GM12878 (cell line): ENCODE results near the gene KCNJ10. TPM values are rescaled to one million over a fixed set of nuclear protein-coding genes. Genes with fewer than 3 reads are reported as not detected.
A peak's percentile ranks its signal among the peaks of the same experiment; 100 is the strongest.

Experiments used
- ATAC-seq: fragments of 200-7000 bp; cut with Tn5 transposase; 3 replicates; pipeline ENCODE4 v1.9.1; 2020; ENCODE audit warnings: mild to moderate bottlenecking, moderate library complexity
- BruUV-seq: library from RNA; stranded (reverse); fragments of 400-500 nt; replicated peaks from 2 replicates; lab custom pipeline; 2021; lab: Mats Ljungman, UMichigan
- CTCF ChIA-PET: fragments of 300-600 bp; sonication (Branson Sonifier 250); formaldehyde crosslinking; extraction: SDS; loops from one replicate; lab custom pipeline; 2021; ENCODE audit warnings: inconsistent platforms; lab: Yijun Ruan, JAX
- POLR2A ChIA-PET: fragments of 350-600 bp; formaldehyde crosslinking; extraction: SDS; loops from one replicate; lab custom pipeline; 2021; ENCODE audit warnings: inconsistent platforms; lab: Charles Lee
- RAD21 ChIA-PET: fragments of 300-600 bp; sonication (Branson Sonifier 250); formaldehyde crosslinking; loops from one replicate; lab custom pipeline; 2023; ENCODE audit warnings: antibody characterized with exemption; ENCODE audit not compliant: unreplicated experiment; lab: Charles Lee
- SMC1A ChIA-PET: fragments of 300-600 bp; sonication (Branson Sonifier 250); formaldehyde crosslinking; loops from one replicate; lab custom pipeline; 2023; ENCODE audit not compliant: unreplicated experiment, uncharacterized antibody; lab: Charles Lee
- DNase-seq: peaks from one replicate; pipeline ENCODE4 v3.0.0-alpha.2; 2011; ENCODE audit warnings: low read depth, low spot score
- FAIRE-seq: peaks from 3 replicates; lab custom pipeline; 2011; peaks lifted over from hg19 to GRCh38; lab: Jason Lieb, UNC
- H2AFZ ChIP-seq: 2 replicates; pipeline ENCODE4 v1.6.0; 2011; ENCODE audit warnings: low read depth, low read length, control low read depth; ENCODE audit not compliant: control insufficient read depth
- H3K27ac ChIP-seq: 2 replicates; pipeline ENCODE4 v1.5.1; 2011; ENCODE audit warnings: control low read depth; ENCODE audit not compliant: control insufficient read depth, insufficient read depth
- H3K27me3 ChIP-seq, 2 experiments: replicated peaks in 1 of 2; 2 replicates each; pipeline versions ENCODE4 v1.6.0 to v1.6.1; 2011; ENCODE audit warnings: low read length in 1 of 2; ENCODE audit not compliant: control insufficient read depth in 2 of 2, insufficient read depth in 2 of 2
- H3K36me3 ChIP-seq, 2 experiments: 2 replicates each; pipeline ENCODE4 v1.5.1; 2011; ENCODE audit warnings: low read length in 1 of 2; ENCODE audit not compliant: control insufficient read depth in 2 of 2, insufficient read depth in 2 of 2
- H3K4me1 ChIP-seq: 2 replicates; pipeline ENCODE4 v1.6.1; 2011; ENCODE audit warnings: mild to moderate bottlenecking, low read length, moderate library complexity, mixed read lengths; ENCODE audit not compliant: control insufficient read depth, insufficient read depth
- H3K4me2 ChIP-seq: 2 replicates; pipeline ENCODE4 v1.6.0; 2011; ENCODE audit warnings: control low read depth; ENCODE audit not compliant: control insufficient read depth, insufficient read depth
- H3K4me3 ChIP-seq: fragments of 200-600 bp; sonication (generic); 2 replicates; pipeline ENCODE4 v1.5.1; 2016
- H3K79me2 ChIP-seq: 2 replicates; pipeline ENCODE4 v1.6.0; 2011; ENCODE audit warnings: low read length; ENCODE audit not compliant: control insufficient read depth, insufficient read depth
- H3K9ac ChIP-seq: 2 replicates; pipeline ENCODE4 v1.8.0; 2011; ENCODE audit warnings: low read length, control low read depth, mixed read lengths; ENCODE audit not compliant: control insufficient read depth, insufficient read depth
- H3K9me3 ChIP-seq: replicated peaks from 3 replicates; pipeline ENCODE4 v1.5.1; 2011; ENCODE audit warnings: mild to moderate bottlenecking, low read length; ENCODE audit not compliant: control insufficient read depth, insufficient read depth
- H4K20me1 ChIP-seq: 2 replicates; pipeline ENCODE4 v1.6.0; 2011; ENCODE audit not compliant: control insufficient read depth, insufficient read depth
- BCL11A ChIP-seq: IDR thresholded peaks from 2 replicates; pipeline ENCODE4 v1.6.1; 2011; ENCODE audit warnings: low read depth, low read length
- BHLHE40 ChIP-seq, 2 experiments: fragments of 450-650 bp in 1 of 2; IDR thresholded peaks; 2 replicates each; pipeline ENCODE4 v1.6.1; 2011 to 2017; ENCODE audit warnings: low read depth in 2 of 2, borderline replicate concordance in 1 of 2, improper control_type of control experiment in 1 of 2, low read length in 1 of 2, mild to moderate bottlenecking in 1 of 2
- CBFB ChIP-seq: IDR thresholded peaks from 2 replicates; pipeline ENCODE4 v1.6.1; 2016; ENCODE audit warnings: antibody characterized with exemption, low read depth
- CEBPB ChIP-seq, 2 experiments: fragments of 150-350 bp in 1 of 2; IDR thresholded peaks; 2 replicates each; pipeline ENCODE4 v1.6.1; 2012 to 2014; ENCODE audit warnings: low read depth in 2 of 2, low read length in 2 of 2, borderline replicate concordance in 1 of 2, inconsistent platforms in 1 of 2
- CHD1 ChIP-seq: IDR thresholded peaks from 2 replicates; pipeline ENCODE4 v1.6.1; 2012; ENCODE audit warnings: low read depth, low read length, improper control_type of control experiment
- CREM ChIP-seq: IDR thresholded peaks from 2 replicates; pipeline ENCODE4 v1.6.1; 2014; ENCODE audit warnings: antibody characterized with exemption, low read depth
- EP300 ChIP-seq, 2 experiments: fragments of 150-350 bp in 1 of 2; IDR thresholded peaks; 2 replicates each; pipeline ENCODE4 v1.6.1; 2011 to 2012; ENCODE audit warnings: low read depth in 2 of 2, low read length in 2 of 2, borderline replicate concordance in 1 of 2, improper control_type of control experiment in 1 of 2, inconsistent platforms in 1 of 2; ENCODE audit not compliant: control insufficient read depth in 1 of 2
- GATAD2B ChIP-seq: fragments of 450-650 bp; conservative IDR thresholded peaks from 2 replicates; pipeline ENCODE4 v1.6.1; 2017; ENCODE audit warnings: low read depth, mild to moderate bottlenecking, moderate library complexity
- HDAC2 ChIP-seq: fragments of 200-600 bp; sonication (generic); IDR thresholded peaks from 2 replicates; pipeline ENCODE4 v1.6.1; 2017
- IKZF1 ChIP-seq: fragments of 450-650 bp; conservative IDR thresholded peaks from 2 replicates; pipeline ENCODE4 v1.6.1; 2017; ENCODE audit warnings: antibody characterized with exemption, mild to moderate bottlenecking
- MYB ChIP-seq: fragments of 150-350 bp; IDR thresholded peaks from 2 replicates; pipeline ENCODE4 v1.6.1; 2014; ENCODE audit warnings: mild to moderate bottlenecking, low read depth, low read length, borderline replicate concordance
- NFXL1 ChIP-seq: fragments of 450-650 bp; IDR thresholded peaks from 2 replicates; pipeline ENCODE4 v1.6.1; 2017; ENCODE audit warnings: antibody characterized with exemption, mild to moderate bottlenecking, borderline replicate concordance
- NR2C2 ChIP-seq: IDR thresholded peaks from 2 replicates; pipeline ENCODE4 v1.6.1; 2011; ENCODE audit warnings: borderline replicate concordance, low read depth; ENCODE audit not compliant: control insufficient read depth, insufficient read length
- POLR2A ChIP-seq: IDR thresholded peaks from 2 replicates; pipeline ENCODE4 v1.6.1; 2011; ENCODE audit warnings: low read depth, mild to moderate bottlenecking, low read length
- SP1 ChIP-seq: IDR thresholded peaks from one replicate; pipeline ENCODE4 v1.6.1; 2011; ENCODE audit warnings: low read depth, low read length
- SREBF1 ChIP-seq: IDR thresholded peaks from 2 replicates; pipeline ENCODE4 v1.6.1; 2012; ENCODE audit warnings: mild to moderate bottlenecking, low read length
- SRF ChIP-seq, 2 experiments: IDR thresholded peaks; 2 replicates each; pipeline ENCODE4 v1.6.1; 2011; ENCODE audit warnings: low read depth in 2 of 2, low read length in 2 of 2, mild to moderate bottlenecking in 1 of 2, moderate library complexity in 1 of 2
- ZNF207 ChIP-seq: fragments of 450-650 bp; IDR thresholded peaks from 2 replicates; pipeline ENCODE4 v1.6.1; 2014; ENCODE audit warnings: antibody characterized with exemption, mild to moderate bottlenecking, borderline replicate concordance
- ZNF622 ChIP-seq: fragments of 450-650 bp; IDR thresholded peaks from 2 replicates; pipeline ENCODE4 v1.6.1; 2017; ENCODE audit warnings: mild to moderate bottlenecking, inconsistent platforms
- WGBS: methylation state at CpG from one replicate; pipeline ENCODE4 v1.1.6; 2016; ENCODE audit warnings: low lambda C conversion rate; ENCODE audit not compliant: insufficient replicate concordance, insufficient coverage; ENCODE audit errors: missing lambda C conversion rate; 5-methylcytosine and 5-hydroxymethylcytosine counted together
- in situ Hi-C: fragments of 300-500 bp; cut with MboI; formaldehyde crosslinking; loops from 9 replicates; pipeline ENCODE4 v1.14.3; 2018; ENCODE audit warnings: mixed read lengths
- intact Hi-C: fragments of 100-400 bp; cut with micrococcal nuclease; formaldehyde crosslinking; loops from one replicate; pipeline ENCODE4 v1.14.2; 2022; ENCODE audit not compliant: unreplicated experiment
- polyA plus RNA-seq, 11 experiments: library from polyadenylated mRNA; depleted of rRNA in 4 of 11; unstranded in 6 of 11; stranded (reverse) in 5 of 11; fragments of >200 nt; fragmentation: Nextera tagmentation in 4 of 11; fragmentation: Illumina TruSeq in 1 of 11; extraction: Ambion mirVana in 4 of 11; extraction: Trizol in 1 of 11; gene quantifications; 1 replicate in 1 of 11; 2 replicates in 10 of 11; pipeline versions ENCODE4 v1.2.1 to v1.2.3, GENCODE V29; 2011 to 2016; ENCODE audit warnings: inconsistent platforms in 2 of 11, missing spikeins in 2 of 11, low read depth in 1 of 11
- total RNA-seq, 4 experiments: library from RNA; depleted of rRNA in 3 of 4; stranded (reverse); fragments of >200 nt in 3 of 4; fragmentation: Illumina TruSeq in 1 of 4; extraction: Trizol in 1 of 4; gene quantifications; 2 replicates each; pipeline versions ENCODE4 v1.2.1 to v1.2.3, GENCODE V29; 2013 to 2021
- TF ChIP-seq, protein P1 (sequence below): fragments of 450-650 bp; formaldehyde crosslinking; IDR thresholded peaks from 2 replicates; pipeline ENCODE4 v1.4.0; 2022; ENCODE audit warnings: mild to moderate bottlenecking, moderate library complexity

The KCNJ10 gene
- total and polyA plus RNA-seq, 10 of the 15 experiments (the other 5 are each of a cell fraction or from before 2014, with no cell fraction given) = 0.01 to 0.29 (median 0.09) TPM; not detected in 2

DNA sequence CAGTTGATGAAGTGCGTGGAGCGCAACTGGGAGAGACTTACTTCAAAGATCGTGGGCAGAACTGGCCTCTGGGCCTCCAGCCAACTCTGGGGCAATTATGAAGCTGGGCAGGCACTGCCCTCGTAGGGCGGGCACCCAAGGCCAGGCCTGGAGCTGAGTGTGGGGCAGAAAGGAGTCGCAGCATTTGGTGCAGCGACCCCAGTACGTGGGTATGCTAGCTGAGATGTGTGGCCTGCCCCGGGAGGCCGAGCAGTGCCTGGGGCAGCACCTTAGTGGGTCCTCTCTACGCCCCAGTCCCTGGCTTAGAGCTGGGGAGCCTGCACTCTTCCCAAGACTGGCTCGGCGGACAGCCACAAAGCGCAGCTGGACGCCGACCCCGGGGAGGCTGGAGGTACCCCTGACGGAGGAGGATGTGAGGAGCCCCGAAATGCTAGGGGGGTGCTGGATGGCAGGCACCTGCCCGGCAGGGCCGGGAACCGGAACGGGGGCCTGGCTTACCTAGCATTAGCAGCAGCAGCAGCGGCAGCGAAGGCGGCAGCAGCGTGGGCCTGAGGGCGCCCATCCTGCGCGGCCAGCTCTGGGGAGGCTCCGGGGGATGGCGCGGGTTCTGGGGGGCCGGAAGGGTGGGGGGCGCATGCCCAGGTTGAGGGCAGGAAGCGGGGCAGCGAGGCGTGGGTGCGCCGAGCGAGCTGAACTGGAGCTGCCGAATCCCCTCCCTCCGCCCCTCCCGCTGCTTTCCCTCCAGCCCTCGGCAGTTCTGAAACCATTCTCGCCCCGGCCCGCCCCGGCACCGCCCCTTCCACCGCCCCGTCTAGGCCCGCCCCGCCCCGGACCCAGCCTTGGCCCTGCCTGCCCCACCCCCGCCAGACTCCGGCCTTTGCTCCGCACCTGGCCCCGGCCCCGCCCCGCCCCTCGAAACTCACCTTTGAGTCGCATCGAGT lies 28.2 kb upstream of the KCNJ10 start, which contains the start of gene IGSF8:
Gene IGSF8 (minus strand): TSS at position 709 of the 941 bp plus-strand sequence. CDS start 147 bp downstream, at position 562.
- CTCF ChIA-PET = interaction anchor here (0.8 to 30.2 kb wide), 17 partner anchors 11 to 278 kb away, joined by 3 to 1035 read pairs (median 7); partner anchors contain the start of genes KCNJ10, KCNJ9 and PIGM
- FAIRE-seq = no peak
- Histone ChIP-seq H3K79me2 (peaks cover 9% of the 10 kb centered on the region), H2AFZ (peak within 1 kb of the TSS; percentile 98), H3K27me3 (no peaks in the 10 kb centered on the region), H4K20me1 (no peaks in the 10 kb centered on the region; the same call in 1 of the 2 replicates), H3K4me1 (peaks cover 25% of the 10 kb centered on the region), H3K4me2 (peak within 1 kb of the TSS; percentile 97), H3K9me3 (no peaks in the 10 kb centered on the region), H3K27ac (peak within 1 kb of the TSS; percentile 58), H3K9ac (peak within 1 kb of the TSS; percentile 75), H3K4me3 (peak within 1 kb of the TSS; percentile 82), H3K36me3 (no peaks in the 10 kb centered on the region; a peak in 1 of 4 replicates)
- intact Hi-C loops = no loop called here
- SMC1A ChIA-PET = interaction anchor here (0.7 to 4.2 kb wide), 9 partner anchors 9 to 278 kb away, joined by 3 to 35 read pairs (median 5); partner anchors contain the start of gene PEX19
- in situ Hi-C loops = loop anchor here (5.0 kb wide), 3 partner anchors 154 to 279 kb away; no protein-coding TSS in a partner anchor
- 5% methylated on average over 31 of the region's 64 CpGs for WGBS
- peak; percentile 78 for ATAC-seq
- POLR2A ChIA-PET = interaction anchor here (0.7 to 2.0 kb wide), 8 partner anchors 12 to 540 kb away, joined by 3 to 8 read pairs (median 4); partner anchors contain the start of genes DCAF8 and PEX19
- BruUV-seq = no TSS peak
- RAD21 ChIA-PET = interaction anchor here (0.9 to 4.4 kb wide), 16 partner anchors 11 to 278 kb away, joined by 3 to 31 read pairs (median 4); partner anchors contain the start of genes DCAF8, KCNJ9 and PEX19
- peak; percentile 44 for DNase-seq
- TF ChIP-seq EP300 (IDR thresholded peaks at IDR 0.05; ENCODE audit: borderline replicate concordance in 1 of 2, control insufficient read depth in 1 of 2, low read depth in 2 of 2, low read length in 2 of 2) (no peak), GATAD2B (0 out of 2 replicates have a peak, but pooled peaks have one; percentile 33), ZNF207 (no peak), CHD1 (no peak), ZNF622 (no peak), SP1 (peak; percentile 88), BCL11A (no peak), POLR2A (peak; percentile 33), SRF (IDR thresholded peaks at IDR 0.05; ENCODE audit: low read depth in 2 of 2, low read length in 2 of 2) (0 out of 4 replicates have a peak, but pooled peaks of 1 of the 2 experiments have one; percentile 13), BHLHE40 (IDR thresholded peaks at IDR 0.05; ENCODE audit: borderline replicate concordance in 1 of 2, low read depth in 2 of 2, low read length in 1 of 2) (0 out of 4 replicates have a peak, but pooled peaks of 1 of the 2 experiments have one; percentile 12), HDAC2 (no peak), CEBPB (IDR thresholded peaks at IDR 0.05; ENCODE audit: borderline replicate concordance in 1 of 2, low read depth in 2 of 2, low read length in 2 of 2) (no peak), MYB (no peak), CBFB (no peak), IKZF1 (0 out of 2 replicates have a peak, but pooled peaks have one; percentile 11), NR2C2 (no peak), SREBF1 (no peak), CREM (peak; percentile 6; the same call in 1 of the 2 replicates), NFXL1 (no peak)
- TF ChIP-seq, protein P1, sequence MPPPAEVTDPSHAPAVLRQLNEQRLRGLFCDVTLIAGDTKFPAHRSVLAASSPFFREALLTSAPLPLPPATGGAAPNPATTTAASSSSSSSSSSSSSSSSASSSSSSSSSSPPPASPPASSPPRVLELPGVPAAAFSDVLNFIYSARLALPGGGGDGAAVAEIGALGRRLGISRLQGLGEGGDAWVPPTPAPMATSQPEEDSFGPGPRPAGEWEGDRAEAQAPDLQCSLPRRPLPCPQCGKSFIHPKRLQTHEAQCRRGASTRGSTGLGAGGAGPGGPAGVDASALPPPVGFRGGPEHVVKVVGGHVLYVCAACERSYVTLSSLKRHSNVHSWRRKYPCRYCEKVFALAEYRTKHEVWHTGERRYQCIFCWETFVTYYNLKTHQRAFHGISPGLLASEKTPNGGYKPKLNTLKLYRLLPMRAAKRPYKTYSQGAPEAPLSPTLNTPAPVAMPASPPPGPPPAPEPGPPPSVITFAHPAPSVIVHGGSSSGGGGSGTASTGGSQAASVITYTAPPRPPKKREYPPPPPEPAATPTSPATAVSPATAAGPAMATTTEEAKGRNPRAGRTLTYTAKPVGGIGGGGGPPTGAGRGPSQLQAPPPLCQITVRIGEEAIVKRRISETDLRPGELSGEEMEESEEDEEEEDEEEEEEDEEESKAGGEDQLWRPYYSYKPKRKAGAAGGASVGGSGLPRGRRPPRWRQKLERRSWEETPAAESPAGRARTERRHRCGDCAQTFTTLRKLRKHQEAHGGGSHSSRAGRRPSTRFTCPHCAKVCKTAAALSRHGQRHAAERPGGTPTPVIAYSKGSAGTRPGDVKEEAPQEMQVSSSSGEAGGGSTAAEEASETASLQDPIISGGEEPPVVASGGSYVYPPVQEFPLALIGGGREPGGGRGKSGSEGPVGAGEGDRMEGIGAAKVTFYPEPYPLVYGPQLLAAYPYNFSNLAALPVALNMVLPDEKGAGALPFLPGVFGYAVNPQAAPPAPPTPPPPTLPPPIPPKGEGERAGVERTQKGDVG (CRISPR knock-in tag) = no peak
